NCI-H187 treated with DMSO at 0.1 percent for 48 hours (cell line): ENCODE measurements around the gene TRIM41.
"Not testable (repeated sequence)": the region's sequence is repeated elsewhere in the genome, so short reads cannot be mapped to it uniquely, and the experiment has no call there.

ENCODE experiments used
- DNase-seq: peaks from one replicate; lab custom pipeline; 2025; lab: John Stamatoyannopoulos, UW

TRIM41 gene

DNA sequence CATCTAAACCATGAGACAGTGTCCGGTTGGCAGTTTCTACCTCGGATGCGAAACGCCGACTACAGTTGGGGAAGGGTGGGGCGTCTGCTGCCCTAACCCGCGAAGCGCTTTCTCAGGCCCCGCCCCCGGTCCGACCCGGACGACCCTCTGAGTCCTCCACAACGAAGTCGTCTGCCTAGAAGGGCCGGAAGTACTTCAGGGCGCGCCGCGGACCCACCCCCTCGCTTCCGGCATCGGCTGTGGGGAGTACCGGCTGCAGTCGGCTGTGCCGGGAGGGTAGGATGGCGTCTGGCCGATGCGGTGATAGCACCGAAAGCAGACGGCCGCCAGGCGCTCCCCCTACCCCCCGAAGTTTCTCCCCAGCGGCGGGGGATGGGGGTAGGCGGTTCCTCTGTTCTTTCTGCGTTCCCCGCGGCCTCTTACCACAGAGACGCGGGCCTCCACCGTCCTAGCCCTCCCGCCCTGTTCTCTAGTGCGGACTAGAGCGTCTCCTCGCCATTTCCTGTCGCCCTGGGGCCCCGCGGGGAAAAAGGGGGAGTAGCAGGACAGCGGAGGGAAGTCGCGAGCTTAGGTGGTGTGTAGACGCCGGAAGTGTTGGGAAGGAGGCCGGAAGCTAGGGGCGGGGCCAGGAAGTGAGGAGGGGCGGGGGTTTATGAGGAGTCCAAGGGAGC, at the start of gene TRIM41:
Gene TRIM41 (plus strand): TSS at position 224 of the 671 bp plus-strand sequence. CDS start 719 bp downstream, outside the sequence.
- DNase-seq: no peak

DNA sequence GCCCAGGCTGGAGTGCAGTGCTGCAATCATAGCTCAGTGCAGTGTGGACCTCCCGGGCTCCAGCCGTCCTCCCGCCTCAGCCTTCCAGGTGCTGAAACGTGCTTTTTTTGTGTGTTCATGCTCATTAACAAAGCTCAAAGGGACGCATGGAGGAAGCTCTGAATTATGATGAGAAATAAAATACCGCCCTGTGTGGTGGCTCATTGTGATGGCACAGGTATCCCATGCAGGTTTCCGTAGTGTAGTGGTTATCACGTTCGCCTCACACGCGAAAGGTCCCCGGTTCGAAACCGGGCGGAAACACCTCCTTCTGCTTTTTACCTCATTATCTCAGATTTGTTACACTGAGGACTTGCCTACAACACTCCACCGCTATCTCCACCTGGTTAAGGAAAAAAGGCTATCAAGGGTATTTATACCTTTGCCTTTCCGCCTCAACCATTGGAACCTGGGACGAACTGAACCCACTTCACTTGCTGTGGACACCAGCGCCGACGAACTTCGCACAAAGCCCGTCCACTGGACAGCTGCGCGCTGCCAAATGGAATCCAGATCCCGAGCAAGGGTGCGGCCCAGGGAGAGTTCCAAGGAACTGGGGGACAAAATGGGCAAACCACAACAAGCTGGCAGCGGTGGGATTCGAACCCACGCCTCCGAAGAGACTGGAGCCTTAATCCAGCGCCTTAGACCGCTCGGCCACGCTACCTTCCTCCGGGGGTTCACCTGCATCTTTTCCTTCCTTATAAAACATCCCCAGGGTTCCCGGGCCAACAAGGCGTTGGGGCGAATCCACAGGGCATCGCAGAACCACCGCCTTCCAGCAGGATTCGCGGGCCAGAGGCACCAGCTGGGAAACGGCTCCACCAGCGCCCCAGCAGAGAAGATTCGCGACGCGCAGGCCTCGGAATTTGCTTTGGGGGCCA, 49.4 kb upstream of the TRIM41 start:
- no peak for DNase-seq

GRCh38 chr5:181176254-181176952, 46.7 kb upstream of the TRIM41 start:
- no peak for DNase-seq

DNA sequence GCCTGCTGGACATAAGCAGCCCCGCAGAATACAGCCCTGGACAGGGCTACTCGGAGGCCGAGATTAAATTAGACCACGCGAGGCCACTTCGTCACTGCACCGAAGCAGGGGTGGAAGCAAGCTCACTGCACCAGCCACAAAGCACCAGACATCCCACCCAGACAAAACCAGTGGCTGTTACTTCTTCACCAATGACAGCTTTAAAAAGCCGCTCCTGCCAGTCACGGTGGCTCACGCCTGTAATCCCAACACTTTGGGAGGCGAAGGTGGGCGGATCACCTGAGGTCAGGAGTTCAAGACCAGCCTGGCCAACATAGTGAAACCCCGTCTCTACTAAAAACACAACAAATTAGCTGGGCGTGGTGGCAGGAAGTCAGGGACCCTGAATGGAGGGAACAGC, 45.5 kb upstream of the TRIM41 start:
- DNase-seq: not testable (repeated sequence)

DNA sequence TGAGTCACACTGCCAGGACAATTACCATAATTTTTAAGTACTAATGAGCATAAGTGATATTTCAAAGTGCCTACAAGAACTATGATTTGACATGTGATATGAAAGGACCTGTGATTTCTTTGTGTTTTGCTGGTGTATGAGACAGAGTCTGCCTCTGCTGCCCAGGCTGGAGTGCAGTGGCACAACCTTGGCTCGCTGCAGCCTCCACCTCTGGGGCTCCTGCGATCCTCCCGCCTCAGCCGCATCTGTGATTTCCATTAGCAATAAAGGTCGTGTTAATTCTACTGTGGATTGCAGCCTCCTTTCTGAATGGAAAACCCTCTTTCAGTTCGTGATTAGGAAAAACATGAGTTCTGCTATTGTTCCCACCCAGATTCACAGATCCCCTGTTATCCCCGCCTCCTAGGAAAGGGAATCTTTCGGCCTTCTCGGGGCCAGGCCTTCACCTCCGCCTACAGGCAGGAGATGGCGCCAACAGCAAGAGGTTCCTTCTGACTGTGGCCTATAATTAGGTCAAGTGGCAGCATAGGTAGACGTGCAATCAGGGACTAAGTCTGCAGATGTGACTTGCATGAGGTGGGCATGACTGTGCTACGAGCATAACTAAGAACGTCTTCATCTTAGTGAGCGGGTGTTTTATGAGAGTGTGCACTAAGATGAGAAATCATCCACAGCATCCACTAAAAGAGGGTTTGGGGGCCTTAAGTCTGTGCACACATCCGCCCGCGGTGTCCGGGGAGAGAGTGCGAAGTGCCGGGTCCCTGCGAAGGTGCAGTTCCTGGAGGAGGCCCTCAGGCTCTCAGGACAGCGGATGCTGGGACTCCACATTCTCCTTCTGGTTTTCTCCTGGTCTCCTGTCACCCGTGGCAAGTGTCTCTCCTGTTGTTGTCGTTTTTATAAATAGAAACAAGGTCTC, 41.2 kb upstream of the TRIM41 start:
- no peak for DNase-seq

- no peak for DNase-seq
These were observed 40.4 kb upstream of the TRIM41 start for GRCh38 chr5:181182651-181183050.

DNA sequence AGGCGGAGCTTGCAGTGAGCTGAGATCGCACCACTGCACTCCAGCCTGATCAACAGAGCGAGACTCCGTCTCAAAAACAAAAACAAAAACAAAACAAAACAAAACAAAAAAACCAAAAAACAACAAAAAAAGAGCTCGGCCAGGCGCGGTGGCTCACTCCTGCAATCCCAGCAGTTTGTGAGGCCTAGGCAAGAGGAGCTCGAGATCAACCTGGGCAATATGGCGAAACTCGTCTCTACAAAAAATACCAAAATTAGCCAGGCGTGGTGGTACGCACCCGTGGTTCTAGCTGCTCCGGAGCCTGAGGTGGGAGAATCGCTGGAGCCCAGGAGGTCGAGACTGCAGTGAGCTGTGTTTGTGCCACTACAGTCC, 38.2 kb upstream of the TRIM41 start:
- DNase-seq: no peak

DNA sequence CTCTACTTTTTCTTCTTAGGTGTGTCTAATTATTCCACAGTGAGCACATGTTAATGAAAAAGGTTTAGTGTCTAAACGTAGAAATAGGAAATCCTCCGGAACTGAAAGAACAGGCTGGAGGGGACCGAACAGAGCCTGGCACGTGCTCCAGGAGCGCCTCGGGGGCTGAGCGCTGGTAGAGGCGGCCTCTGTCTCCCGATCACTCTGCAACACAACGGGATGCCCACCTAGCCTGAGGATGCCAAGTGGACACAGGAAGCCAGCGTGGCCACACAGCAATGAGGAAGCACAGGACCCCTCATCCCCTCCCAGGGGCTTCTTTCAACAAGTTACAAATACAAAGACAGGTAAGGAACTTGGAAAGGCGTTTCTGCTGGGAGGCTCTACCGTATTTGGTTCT, 37.5 kb upstream of the TRIM41 start:
- no peak for DNase-seq

- DNase-seq: no peak
These were observed 37.1 kb upstream of the TRIM41 start for GRCh38 chr5:181186022-181186421.

DNA sequence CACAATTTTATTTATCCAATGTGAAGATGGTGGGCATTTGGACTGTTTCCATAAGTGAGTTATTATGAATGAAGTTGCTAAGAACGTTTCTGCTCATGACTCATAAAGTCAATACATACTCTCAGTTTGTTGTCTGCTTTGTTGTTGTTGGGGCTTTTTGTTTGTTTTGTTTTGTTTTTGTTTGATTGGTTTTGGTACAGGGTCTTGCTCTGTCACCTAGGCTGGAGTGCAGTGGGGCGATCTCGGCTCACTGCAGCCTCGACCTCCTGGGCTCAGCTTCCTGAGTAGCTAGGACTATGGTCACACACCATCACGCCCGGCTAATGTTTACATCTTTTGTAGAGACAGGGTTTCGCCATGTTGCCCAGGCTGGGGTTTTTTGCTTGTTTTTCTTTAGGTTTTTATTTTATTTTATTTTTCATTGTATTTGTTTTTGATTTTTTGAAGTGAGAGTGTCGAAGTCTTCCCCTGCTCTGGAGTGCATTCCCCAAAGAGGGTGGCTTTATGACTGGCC, 36.0 kb upstream of the TRIM41 start:
- DNase-seq: no peak

- no peak for DNase-seq
These were observed 35.4 kb upstream of the TRIM41 start for GRCh38 chr5:181187500-181188213.

GRCh38 chr5:181188700-181189362, 34.2 kb upstream of the TRIM41 start:
- no peak for DNase-seq

DNA sequence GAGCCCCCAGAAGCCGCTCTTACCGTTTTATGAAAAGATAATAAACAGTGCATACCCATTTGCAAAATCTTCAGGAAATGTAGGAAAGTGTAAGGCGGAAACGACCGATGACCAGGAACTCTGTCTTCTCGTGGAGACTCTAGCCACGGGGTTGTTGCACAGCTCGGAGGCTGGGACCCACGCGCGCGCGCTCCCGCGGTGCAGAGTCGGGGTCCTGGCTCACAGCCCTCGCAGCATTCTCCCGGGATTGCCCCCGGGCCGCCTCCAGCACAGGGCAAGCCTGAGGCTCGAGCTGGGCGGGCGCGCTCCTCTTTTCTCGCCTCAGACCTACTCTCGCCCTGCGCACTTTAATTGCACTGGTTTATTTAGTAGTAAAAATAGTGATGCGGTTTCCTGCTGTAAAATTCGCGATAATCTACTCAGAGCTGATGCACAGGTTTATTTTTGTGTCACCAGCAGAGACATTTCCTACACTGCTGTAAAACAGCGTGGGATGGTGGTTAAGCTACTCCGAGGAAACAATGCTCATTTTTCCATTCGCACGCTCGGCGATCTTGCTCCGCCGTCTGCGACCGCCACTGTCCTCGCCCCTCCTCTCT, 33.6 kb upstream of the TRIM41 start:
- DNase-seq: no peak

DNA sequence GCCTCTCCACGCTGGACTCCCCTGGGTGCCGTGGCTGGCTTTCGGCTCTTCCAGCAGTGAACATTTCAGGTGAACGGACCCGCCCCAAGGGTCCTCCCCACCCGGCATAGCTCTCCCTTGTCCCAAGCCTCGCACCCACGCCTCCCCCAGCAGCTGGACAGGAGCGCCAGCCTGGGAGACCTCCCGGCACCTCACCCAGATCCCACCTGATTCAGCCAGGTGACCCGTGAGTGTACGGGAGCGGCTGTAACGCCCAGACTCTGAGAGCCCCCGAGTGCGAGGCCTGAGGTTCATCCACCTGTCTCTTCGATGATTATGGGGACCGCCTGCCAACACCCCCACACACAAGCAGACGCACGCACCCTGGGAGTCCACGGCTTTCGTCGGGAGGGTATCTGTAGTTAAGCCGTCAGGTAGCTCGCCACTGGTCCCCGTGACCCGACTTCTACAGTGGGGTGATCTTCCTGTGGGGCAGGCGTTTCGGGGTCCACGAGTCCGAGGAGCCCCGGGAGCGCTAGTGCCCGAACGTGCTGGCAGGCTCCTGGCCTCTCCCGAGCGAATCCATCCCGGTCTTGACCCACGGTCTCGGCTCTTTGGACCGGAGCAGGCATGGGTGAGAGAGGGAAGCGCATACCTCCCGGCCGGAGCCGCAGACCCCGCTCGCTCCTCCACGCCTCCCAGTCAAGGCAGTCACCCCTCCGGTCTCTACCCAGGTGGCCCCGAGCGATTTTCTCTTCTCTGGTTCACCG, 32.9 kb upstream of the TRIM41 start:
- no peak for DNase-seq

DNA sequence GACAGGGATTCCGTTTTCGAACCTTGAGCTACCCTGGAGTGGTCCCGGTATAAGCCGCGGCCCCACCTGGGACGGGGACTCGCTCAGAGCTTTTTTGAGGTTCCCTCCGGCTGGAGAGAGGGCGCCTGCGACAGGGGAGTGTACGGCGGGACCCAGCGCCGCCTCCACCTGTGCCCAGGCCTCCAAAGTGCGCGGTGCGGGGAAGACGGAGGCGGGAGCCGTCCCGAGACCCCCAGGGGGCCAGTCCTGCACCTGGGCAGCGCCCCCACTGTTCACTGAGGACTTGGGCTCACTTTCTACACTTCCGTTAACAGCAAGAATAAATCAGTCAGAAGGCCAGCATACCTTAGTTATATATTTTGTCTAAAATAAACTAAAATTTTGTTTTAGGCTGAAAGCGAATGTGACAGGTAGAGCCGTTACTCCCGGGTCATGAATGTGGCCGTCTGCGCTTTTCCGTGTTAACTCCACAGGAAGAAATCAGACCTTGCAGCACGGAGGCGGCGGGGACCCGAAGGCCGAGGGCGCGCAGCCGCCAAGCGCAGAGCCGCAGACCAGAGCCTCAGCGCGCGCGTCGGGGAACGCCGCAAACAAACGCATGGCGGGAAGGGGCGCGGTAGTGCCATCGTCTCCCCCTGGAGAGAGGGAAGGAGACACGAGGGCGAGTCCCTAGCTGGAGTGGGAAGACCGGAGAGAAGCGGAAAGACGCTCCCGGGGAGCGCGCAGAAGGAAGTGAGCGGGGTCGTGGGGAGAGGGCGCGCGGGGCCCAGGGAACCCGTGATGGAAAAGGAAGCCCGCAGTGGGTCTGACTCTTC, 32.2 kb upstream of the TRIM41 start:
- no peak for DNase-seq

- DNase-seq: no peak
These were observed 31.4 kb upstream of the TRIM41 start for GRCh38 chr5:181191526-181192336.

DNA sequence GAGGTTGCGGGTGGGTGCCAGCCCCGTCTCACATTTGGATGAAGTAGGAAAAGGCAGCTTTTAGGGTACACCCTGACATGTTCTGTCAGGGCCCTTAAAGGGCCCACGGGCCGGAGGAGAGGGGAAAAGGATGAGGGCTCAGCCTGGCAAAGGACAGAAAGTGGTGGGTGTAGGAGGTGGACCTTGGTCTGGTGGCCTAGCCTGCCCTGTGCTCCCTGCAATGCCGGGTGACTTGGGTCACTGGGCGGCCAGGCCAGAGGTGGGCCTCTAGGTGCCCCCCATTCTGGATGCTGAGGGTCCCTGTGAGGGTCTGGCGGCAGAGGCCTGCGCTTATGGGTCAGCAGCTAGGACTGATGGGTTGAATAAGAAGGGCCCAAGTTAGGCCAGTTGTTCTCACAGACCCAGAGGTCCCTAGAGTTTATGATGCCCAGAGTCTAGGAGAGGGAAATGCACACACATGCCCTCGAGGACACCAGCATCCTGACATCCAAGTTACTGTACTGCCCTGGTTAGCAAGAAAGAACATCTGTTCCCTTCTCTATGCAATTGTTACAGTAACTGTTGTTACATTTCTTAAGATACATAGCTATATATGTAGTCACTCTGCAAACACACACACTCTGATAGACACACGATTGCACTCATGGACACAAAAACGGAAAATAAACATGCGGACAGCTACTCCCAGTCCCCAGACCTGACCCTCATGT, 30.6 kb upstream of the TRIM41 start:
- DNase-seq: no peak
